DMS79 treated with DMSO at 0.1 percent for 48 hours (cell line): ENCODE results near the gene TSC22D2.

Experiments used
- DNase-seq: peaks from one replicate; lab custom pipeline; 2025; lab: John Stamatoyannopoulos, UW

The TSC22D2 gene

GRCh38 chr3:150385296-150386242 is 22.5 kb upstream of the TSC22D2 start:
- no peak for DNase-seq

- no peak for DNase-seq
Measured at GRCh38 chr3:150388498-150389418, 19.3 kb upstream of the TSC22D2 start.

- no peak for DNase-seq
Measured at GRCh38 chr3:150390087-150390486, 18.0 kb upstream of the TSC22D2 start.

- DNase-seq = no peak
Measured at GRCh38 chr3:150391161-150391560, 16.9 kb upstream of the TSC22D2 start.

- DNase-seq = no peak
Measured at GRCh38 chr3:150393745-150394144, 14.4 kb upstream of the TSC22D2 start.

- no peak for DNase-seq
Measured at GRCh38 chr3:150394606-150395005, 13.5 kb upstream of the TSC22D2 start.

GRCh38 chr3:150396491-150396890 is 11.6 kb upstream of the TSC22D2 start:
- no peak for DNase-seq

- DNase-seq = no peak
Measured at GRCh38 chr3:150396956-150397550, 11.0 kb upstream of the TSC22D2 start.

GRCh38 chr3:150399060-150399459 is 9.0 kb upstream of the TSC22D2 start:
- no peak for DNase-seq

- no peak for DNase-seq
Measured at GRCh38 chr3:150401285-150401684, 6.8 kb upstream of the TSC22D2 start.

GRCh38 chr3:150402217-150402616 is 5.9 kb upstream of the TSC22D2 start:
- no peak for DNase-seq

GRCh38 chr3:150404023-150404422 is 4.1 kb upstream of the TSC22D2 start:
- DNase-seq = no peak

- DNase-seq = peak; percentile 27
Measured at GRCh38 chr3:150407051-150407807, 869 bp upstream of the TSC22D2 start.

GRCh38 chr3:150407808-150408220 is 284 bp upstream of the TSC22D2 start:
- DNase-seq = no peak

GRCh38 chr3:150409125-150409511 is 1.0 kb downstream of the TSC22D2 start:
- no peak for DNase-seq

GRCh38 chr3:150409512-150410310 is 1.6 kb downstream of the TSC22D2 start:
- peak; percentile 30 for DNase-seq

GRCh38 chr3:150410311-150411105 is 2.4 kb downstream of the TSC22D2 start:
- peak; percentile 38 for DNase-seq

- DNase-seq = no peak
Measured at GRCh38 chr3:150411106-150411460, 3.0 kb downstream of the TSC22D2 start.

- DNase-seq = no peak
Measured at GRCh38 chr3:150411546-150411945, 3.4 kb downstream of the TSC22D2 start.

- DNase-seq = no peak
Measured at GRCh38 chr3:150411976-150412375, 3.9 kb downstream of the TSC22D2 start.
